ENCODE data around the gene C1QTNF6.
A peak's percentile ranks its signal among the peaks of the same experiment; 100 is the strongest.

Gene C1QTNF6

GRCh38 chr22:37141971-37142370 lies 46.1 kb downstream of the C1QTNF6 start:
- DNase-seq (ENCODE audit: low spot score), result no peak

DNA sequence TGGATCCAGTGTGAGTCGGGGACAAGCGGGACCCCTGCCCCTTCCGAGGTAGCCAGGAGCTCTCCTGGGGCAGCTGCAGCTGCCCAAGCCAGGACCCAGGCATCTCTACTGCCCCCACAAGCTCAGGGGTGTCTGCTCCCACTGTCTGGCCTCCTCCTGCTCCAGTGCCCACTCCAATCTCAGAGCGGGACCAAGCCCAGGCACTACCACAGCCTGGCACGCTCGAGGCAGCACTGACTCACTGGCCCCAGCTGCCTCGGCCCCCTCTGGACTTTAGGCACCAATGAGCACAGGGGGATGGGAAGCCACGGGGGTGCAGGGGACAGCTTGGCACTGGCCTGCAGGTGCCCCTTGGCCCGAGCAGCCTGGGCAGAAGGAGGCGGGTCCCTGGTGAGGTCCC lies 46.6 kb downstream of the C1QTNF6 start:
- DNase-seq (ENCODE audit: low spot score), result no peak

DNA sequence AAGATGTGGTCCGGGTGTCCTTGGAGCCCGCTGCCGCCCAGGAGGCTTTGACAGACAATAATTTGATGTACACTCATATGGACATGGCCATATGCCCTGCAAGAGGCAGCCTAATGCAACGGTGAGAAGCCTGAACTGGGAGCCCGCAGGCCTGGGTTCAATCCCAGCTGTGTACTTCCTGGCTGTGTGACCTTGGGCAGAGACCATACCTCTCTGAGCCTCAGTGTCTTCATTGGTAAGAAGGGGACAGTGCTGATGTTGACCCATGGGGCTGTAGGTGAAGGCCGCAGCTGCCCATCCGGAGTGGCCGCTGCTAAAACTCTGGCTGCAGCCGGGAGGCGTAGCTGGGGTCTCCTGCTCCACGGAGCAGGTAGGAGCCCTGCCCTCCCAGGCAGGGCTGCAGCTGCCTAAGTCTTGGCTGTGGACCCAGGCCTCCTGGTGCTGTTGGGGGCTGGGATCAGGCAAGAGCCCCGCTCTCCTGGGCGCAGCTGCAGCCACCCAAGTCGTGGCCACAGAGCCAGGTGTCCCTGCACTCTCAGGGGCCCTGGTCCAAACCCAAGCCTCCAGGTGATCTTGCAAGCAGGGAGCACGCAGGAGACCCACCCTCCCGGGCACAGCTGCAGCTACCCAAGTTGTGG lies 47.2 kb downstream of the C1QTNF6 start:
- DNase-seq (ENCODE audit: low spot score), result no peak

- peak; percentile 34 for DNase-seq (ENCODE audit: low spot score)
These were observed 48.3 kb downstream of the C1QTNF6 start for GRCh38 chr22:37139762-37140161.

GRCh38 chr22:37138849-37139561 lies 49.0 kb downstream of the C1QTNF6 start:
- DNase-seq (ENCODE audit: low spot score), result no peak

DNA sequence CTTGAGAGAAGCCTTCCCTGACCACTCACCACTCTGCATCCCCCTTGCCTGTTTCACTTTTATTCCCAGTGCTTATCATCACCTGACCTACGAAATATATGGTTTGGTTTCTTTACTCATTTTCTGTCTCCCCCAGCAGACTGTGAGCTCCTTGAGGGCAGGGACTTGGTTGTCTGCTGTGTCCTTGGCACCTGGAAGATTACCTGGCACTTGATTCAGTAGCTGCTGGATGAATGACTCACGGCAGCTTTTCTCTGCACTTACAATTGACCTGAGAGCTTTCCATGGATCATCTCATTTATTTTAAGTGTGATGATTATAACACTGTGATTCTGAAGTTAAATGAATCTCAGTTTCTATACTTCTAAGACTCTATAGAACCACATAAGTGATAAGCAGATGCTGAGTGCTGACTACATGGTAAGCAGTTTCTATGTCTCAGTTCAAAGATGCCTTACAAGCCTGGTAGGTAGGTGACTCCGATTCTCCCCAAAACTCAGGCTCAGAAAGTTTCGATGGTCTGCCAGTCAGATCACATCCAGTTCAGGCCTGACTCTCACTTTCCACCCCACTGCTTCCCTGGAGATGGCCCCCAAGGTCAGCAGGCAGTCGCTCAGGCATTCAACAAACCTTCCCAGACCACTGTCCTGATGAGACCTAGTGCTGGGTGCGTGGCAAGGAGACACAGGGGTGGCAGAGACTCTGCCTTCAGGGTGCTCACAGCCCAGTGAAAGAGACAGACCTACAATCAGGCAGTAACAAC lies 50.0 kb downstream of the C1QTNF6 start:
- DNase-seq (ENCODE audit: low spot score), result no peak

- DNase-seq (ENCODE audit: low spot score), result no peak
These were observed 50.9 kb downstream of the C1QTNF6 start for GRCh38 chr22:37137131-37137530.

DNA sequence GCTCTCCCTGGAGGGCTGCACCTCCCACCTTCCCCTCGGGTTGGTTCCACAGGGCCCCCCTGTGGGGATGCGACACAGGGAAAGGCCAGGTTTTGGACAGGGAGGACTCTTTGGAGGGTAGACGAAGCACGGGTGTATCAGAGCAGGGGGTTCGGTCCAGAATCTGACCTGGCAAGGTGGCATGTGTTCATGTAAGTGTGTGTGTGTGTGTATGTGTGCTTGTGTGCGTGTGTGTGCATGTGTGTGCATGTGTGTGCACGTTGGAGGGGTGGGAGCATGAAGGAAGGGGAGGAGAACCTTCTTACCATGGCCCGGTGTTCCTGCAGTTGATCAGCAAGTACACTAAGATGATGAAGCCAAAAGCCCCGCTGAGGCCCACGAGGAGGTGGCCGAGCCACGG lies 53.0 kb downstream of the C1QTNF6 start:
- no peak for DNase-seq (ENCODE audit: low spot score)

- no peak for DNase-seq (ENCODE audit: low spot score)
These were observed 54.6 kb downstream of the C1QTNF6 start for GRCh38 chr22:37133304-37134018.

- no peak for DNase-seq (ENCODE audit: low spot score)
These were observed 55.3 kb downstream of the C1QTNF6 start for GRCh38 chr22:37132773-37133172.

All from NAMALWA (cell line).